Omental fat pad (tissue), 4 donors: ENCODE results near the gene CSAG2. TPM values are rescaled to one million over a fixed set of nuclear protein-coding genes. Genes with fewer than 3 reads are reported as not detected.
"Not testable (repeated sequence)": the region's sequence is repeated elsewhere in the genome, so short reads cannot be mapped to it uniquely, and the experiment has no call there.

Source experiments
- ATAC-seq: fragments of 150-250 bp; one replicate; pipeline ENCODE4 v1.9.1; 2016; ENCODE audit warnings: mild to moderate bottlenecking, moderate library complexity; ENCODE audit not compliant: low FRiP score
- DNase-seq: peaks from one replicate; pipeline ENCODE4 v3.0.0-alpha.2; 2019; ENCODE audit warnings: low spot score
- CTCF ChIP-seq, 3 donors: fragments of 450-650 bp; IDR thresholded peaks; one replicate each; pipeline ENCODE4 v1.5.1; 2016 to 2017; ENCODE audit warnings: antibody characterized with exemption in 3 of 3, mild to moderate bottlenecking in 3 of 3, moderate library complexity in 2 of 3
- total RNA-seq, 4 donors: library from RNA; depleted of rRNA; stranded (reverse); fragments of >200 nt; gene quantifications; one replicate each; pipeline ENCODE4 v1.1.0, GENCODE V29; 2016

CSAG2 gene
- total RNA-seq, result not detected

- ATAC-seq, DNase-seq: not testable (repeated sequence)
Observed at GRCh38 chrX:152709173-152709572, at the start of gene CSAG2. Gene CSAG2 (minus strand): TSS chrX:152709273. CDS start chrX:152709112, 161 bp downstream.

GRCh38 chrX:152754871-152755270, 45.8 kb upstream of the CSAG2 start:
- ATAC-seq, DNase-seq: not testable (repeated sequence)

GRCh38 chrX:152753686-152754650, 44.9 kb upstream of the CSAG2 start, which contains the start of gene MAGEA2:
Gene MAGEA2 (minus strand): TSS chrX:152753842. CDS start chrX:152751363, 2,479 bp downstream.
- not testable (repeated sequence) for DNase-seq, ATAC-seq

GRCh38 chrX:152738560-152738959, 29.5 kb upstream of the CSAG2 start:
- ATAC-seq, result no peak
- DNase-seq, result no peak
- no peak for TF ChIP-seq CTCF (IDR thresholded peaks at IDR 0.05)

GRCh38 chrX:152736528-152736927, 27.5 kb upstream of the CSAG2 start:
- not testable (repeated sequence) for DNase-seq, ATAC-seq

- no peak for TF ChIP-seq CTCF (IDR thresholded peaks at IDR 0.05)
- DNase-seq, result no peak
- ATAC-seq, result no peak
Observed at GRCh38 chrX:152735860-152736511, 26.9 kb upstream of the CSAG2 start.

- DNase-seq, result no peak
Observed at GRCh38 chrX:152735101-152735500, 26.0 kb upstream of the CSAG2 start.

GRCh38 chrX:152734143-152734858, 25.2 kb upstream of the CSAG2 start:
- not testable (repeated sequence) for DNase-seq, ATAC-seq

More at GRCh38 chrX:152735101-152735500, 26.0 kb upstream of the CSAG2 start:
- no peak for ATAC-seq
- TF ChIP-seq CTCF (IDR thresholded peaks at IDR 0.05), result no peak

GRCh38 chrX:152733261-152733975, 24.3 kb upstream of the CSAG2 start, which contains the start of the genes CSAG1 and MAGEA12:
Gene CSAG1 (minus strand): TSS chrX:152733721. CDS start chrX:152732460, 1,261 bp downstream.
Gene MAGEA12 (plus strand): TSS chrX:152733757. CDS start chrX:152736162, 2,405 bp downstream.
- no peak for TF ChIP-seq CTCF (IDR thresholded peaks at IDR 0.05)
- DNase-seq, result no peak
- ATAC-seq, result no peak
